Activated effector memory CD4-positive, alpha-beta T cell treated with anti-CD3 and anti-CD28 coated beads, Interleukin-2, amount 50 U/mL, for 16 hours (primary cell): ENCODE data around the gene NUSAP1.
"Not testable (repeated sequence)": the region's sequence is repeated elsewhere in the genome, so short reads cannot be mapped to it uniquely, and the experiment has no call there.

Experiments
- DNase-seq: peaks from one replicate; pipeline ENCODE4 v3.0.0-alpha.2; 2020

NUSAP1 gene

GRCh38 chr15:41416128-41416741, 83.6 kb downstream of the NUSAP1 start:
- no peak for DNase-seq

DNA sequence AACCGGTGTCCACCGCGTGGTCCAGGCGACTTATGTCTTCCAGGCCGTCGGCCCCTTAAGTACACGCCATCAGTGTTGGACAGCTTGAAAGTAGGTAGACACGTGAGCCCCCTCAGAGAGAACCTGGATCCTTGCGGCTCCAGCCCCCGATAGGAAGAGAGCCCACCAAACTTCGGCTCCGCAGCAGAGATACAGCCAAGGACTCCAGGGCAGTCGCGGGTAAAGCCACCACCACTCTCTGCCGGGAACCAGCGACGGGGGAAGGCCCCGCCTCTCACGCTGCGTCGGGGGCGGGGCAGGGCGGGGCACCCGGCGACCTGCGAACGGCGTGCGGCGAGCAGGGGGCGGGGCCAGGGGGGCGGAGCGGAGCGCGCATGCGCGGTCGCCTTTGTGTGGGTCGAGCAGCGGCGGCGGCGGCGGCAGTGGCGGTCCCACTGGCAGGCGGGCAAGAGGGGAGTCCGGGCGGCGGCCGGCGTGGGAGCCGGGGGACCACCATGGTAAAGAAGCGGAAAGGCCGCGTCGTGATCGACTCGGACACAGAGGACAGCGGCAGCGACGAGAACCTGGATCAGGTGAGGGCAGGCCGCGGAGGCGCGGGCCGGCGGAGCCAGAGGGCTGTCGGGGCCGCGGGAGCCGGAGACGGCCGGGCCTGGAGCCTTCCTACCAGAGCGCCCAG, 84.2 kb downstream of the NUSAP1 start, which contains the start of gene RTF1:
Gene RTF1 (plus strand): TSS at position 354 of the 676 bp plus-strand sequence. CDS start 21 bp downstream, at position 375.
- DNase-seq = peak; percentile 99

DNA sequence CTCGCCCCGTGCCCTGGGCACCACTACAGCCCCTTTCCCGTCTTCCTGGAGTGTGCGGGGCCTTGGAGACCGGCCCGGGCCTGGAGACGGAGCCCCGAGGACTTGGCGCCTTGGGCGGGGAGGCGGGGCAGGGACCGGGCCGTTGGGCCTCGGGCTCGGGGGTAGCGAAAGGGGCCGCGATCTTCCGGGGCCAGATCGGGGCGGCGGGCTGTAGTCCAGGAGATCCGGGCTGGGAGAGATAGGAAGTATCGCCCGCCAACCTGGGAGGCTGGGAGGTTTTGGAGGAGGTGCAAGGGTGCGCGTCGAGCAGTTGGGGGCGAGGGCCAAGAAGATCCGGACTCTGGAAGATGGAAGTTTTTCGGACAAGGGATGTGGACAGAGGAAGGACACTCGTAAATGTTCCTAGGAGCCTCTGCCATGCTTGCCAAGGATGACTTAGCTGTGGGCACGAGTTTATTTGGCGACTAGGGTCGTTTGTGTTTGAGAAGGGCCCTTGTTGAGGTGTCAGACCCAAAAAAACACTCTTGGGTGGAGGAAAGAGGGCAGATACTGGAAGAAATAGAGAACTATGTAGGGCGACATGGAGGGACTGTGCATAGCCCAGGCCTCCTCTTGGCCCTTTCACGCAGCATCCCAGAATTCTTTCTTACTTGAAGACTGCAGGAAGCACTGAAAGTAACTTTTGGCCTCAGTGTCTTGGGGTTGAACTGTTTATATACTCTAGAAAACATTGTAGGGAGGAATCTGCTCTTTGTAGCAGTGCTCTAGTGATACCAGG, 84.9 kb downstream of the NUSAP1 start:
- peak; percentile 77 for DNase-seq

GRCh38 chr15:41423979-41424659, 91.4 kb downstream of the NUSAP1 start:
- DNase-seq = no peak

- no peak for DNase-seq
These were observed 92.1 kb downstream of the NUSAP1 start for GRCh38 chr15:41424809-41425208.

DNA sequence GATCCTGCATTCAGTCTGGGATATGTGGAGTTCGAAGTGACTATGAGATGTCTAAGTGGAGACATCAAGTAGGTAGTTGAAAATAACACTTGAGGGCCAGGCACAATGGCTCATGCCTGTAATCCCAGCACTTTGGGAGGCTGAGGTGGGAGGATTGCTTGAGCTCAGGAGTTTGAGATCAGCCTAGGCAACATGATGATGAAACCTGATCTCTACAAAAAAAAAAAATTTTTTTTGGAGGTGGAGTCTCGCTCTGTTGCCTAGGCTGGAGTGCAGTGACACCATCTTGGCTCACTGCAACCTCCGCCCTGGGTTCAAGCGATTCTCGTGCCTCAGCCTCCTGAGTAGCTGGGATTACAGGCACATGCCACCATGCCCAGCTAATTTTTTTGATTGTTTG, 93.2 kb downstream of the NUSAP1 start:
- DNase-seq = not testable (repeated sequence)

GRCh38 chr15:41429003-41429890, 96.6 kb downstream of the NUSAP1 start:
- peak; percentile 27 for DNase-seq
